Activated CD4-positive, alpha-beta T cell treated with anti-CD3 and anti-CD28 coated beads, Interleukin-2, amount 50 U/mL, for 48 hours (primary cell): ENCODE results near the gene SREK1IP1.
"Not testable (repeated sequence)": the region's sequence is repeated elsewhere in the genome, so short reads cannot be mapped to it uniquely, and the experiment has no call there.

ENCODE experiments used
- DNase-seq, 2 experiments: peaks; one replicate each; pipeline ENCODE4 v3.0.0-alpha.2; 2020

The SREK1IP1 gene

GRCh38 chr5:64763948-64764503, 4.5 kb downstream of the SREK1IP1 start:
- DNase-seq: no peak

GRCh38 chr5:64759960-64760660, 8.4 kb downstream of the SREK1IP1 start:
- DNase-seq: no peak

GRCh38 chr5:64758901-64759300, 9.6 kb downstream of the SREK1IP1 start:
- DNase-seq: no peak

GRCh38 chr5:64754066-64754465, 14.4 kb downstream of the SREK1IP1 start:
- DNase-seq: no peak

GRCh38 chr5:64749385-64749784, 19.1 kb downstream of the SREK1IP1 start:
- no peak for DNase-seq

- DNase-seq: no peak
Measured at GRCh38 chr5:64746446-64746845, 22.0 kb downstream of the SREK1IP1 start.

- DNase-seq: no peak
Measured at GRCh38 chr5:64744914-64745313, 23.6 kb downstream of the SREK1IP1 start.

- DNase-seq: no peak
Measured at GRCh38 chr5:64742821-64743220, 25.7 kb downstream of the SREK1IP1 start.

GRCh38 chr5:64742411-64742810, 26.1 kb downstream of the SREK1IP1 start:
- no peak for DNase-seq

- DNase-seq: no peak
Measured at GRCh38 chr5:64727150-64727549, 41.3 kb downstream of the SREK1IP1 start.

GRCh38 chr5:64722588-64722987, 45.9 kb downstream of the SREK1IP1 start:
- no peak for DNase-seq

GRCh38 chr5:64714495-64714894, 54.0 kb downstream of the SREK1IP1 start:
- DNase-seq: not testable (repeated sequence)

- no peak for DNase-seq
Measured at GRCh38 chr5:64707191-64707590, 61.3 kb downstream of the SREK1IP1 start.

GRCh38 chr5:64706074-64706473, 62.4 kb downstream of the SREK1IP1 start:
- DNase-seq: not testable (repeated sequence)

- DNase-seq: no peak
Measured at GRCh38 chr5:64700765-64701164, 67.7 kb downstream of the SREK1IP1 start.

- DNase-seq: not testable (repeated sequence)
Measured at GRCh38 chr5:64696414-64696813, 72.1 kb downstream of the SREK1IP1 start.

GRCh38 chr5:64693636-64694035, 74.9 kb downstream of the SREK1IP1 start:
- no peak for DNase-seq

- no peak for DNase-seq
Measured at GRCh38 chr5:64691291-64691690, 77.2 kb downstream of the SREK1IP1 start.

- peak in 1 of 2 experiments; percentile 1 for DNase-seq
Measured at GRCh38 chr5:64690417-64691151, 77.9 kb downstream of the SREK1IP1 start, which contains the start of gene SHISAL2B. TSS of gene SHISAL2B (plus strand) at chr5:64690503. CDS start at chr5:64690624, 121 bp downstream.

GRCh38 chr5:64690104-64690416, 78.4 kb downstream of the SREK1IP1 start:
- DNase-seq: no peak

GRCh38 chr5:64688965-64689364, 79.5 kb downstream of the SREK1IP1 start:
- DNase-seq: no peak

- DNase-seq: no peak
Measured at GRCh38 chr5:64688391-64688790, 80.1 kb downstream of the SREK1IP1 start.

- no peak for DNase-seq
Measured at GRCh38 chr5:64685866-64686265, 82.6 kb downstream of the SREK1IP1 start.

GRCh38 chr5:64682608-64683007, 85.9 kb downstream of the SREK1IP1 start:
- DNase-seq: no peak
